ENCODE measurements around the gene DCST1.

DNA sequence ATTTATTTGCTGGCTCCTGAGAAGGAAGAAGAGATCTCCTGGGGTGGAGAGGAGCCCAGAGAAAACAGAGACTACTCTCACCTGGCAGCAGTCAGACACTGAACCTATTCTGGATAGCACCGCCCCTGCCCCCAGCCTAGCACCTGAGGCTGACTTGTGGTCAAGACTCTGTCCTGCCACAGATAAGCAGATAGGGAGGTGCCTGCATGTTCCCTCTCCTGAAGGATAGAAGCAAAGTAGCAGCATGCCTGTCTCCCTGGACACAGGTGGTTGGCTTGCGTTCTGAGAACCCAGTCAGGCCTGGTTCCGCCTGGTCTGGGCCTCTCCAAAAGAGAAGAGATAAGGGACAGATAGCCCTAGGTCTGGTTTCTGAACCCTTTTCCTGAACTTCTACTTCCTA is 43.7 kb downstream of the DCST1 start:
- TF ChIP-seq, protein P1, sequence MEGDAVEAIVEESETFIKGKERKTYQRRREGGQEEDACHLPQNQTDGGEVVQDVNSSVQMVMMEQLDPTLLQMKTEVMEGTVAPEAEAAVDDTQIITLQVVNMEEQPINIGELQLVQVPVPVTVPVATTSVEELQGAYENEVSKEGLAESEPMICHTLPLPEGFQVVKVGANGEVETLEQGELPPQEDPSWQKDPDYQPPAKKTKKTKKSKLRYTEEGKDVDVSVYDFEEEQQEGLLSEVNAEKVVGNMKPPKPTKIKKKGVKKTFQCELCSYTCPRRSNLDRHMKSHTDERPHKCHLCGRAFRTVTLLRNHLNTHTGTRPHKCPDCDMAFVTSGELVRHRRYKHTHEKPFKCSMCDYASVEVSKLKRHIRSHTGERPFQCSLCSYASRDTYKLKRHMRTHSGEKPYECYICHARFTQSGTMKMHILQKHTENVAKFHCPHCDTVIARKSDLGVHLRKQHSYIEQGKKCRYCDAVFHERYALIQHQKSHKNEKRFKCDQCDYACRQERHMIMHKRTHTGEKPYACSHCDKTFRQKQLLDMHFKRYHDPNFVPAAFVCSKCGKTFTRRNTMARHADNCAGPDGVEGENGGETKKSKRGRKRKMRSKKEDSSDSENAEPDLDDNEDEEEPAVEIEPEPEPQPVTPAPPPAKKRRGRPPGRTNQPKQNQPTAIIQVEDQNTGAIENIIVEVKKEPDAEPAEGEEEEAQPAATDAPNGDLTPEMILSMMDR (IDR thresholded peaks at IDR 0.05): no peak
- no peak for TF ChIP-seq POLR2A (IDR thresholded peaks at IDR 0.05)

All from esophagus squamous epithelium (tissue), 4 donors.